GM21447 (cell line): ENCODE data around the gene THRSP.
"Not testable (repeated sequence)": the region's sequence is repeated elsewhere in the genome, so short reads cannot be mapped to it uniquely, and the experiment has no call there.

Source experiments
- ATAC-seq: cut with Tn5 transposase; IDR thresholded peaks from one replicate; pipeline ENCODE4 v1.9.1; 2021; ENCODE audit not compliant: unreplicated experiment

THRSP gene

GRCh38 chr11:78063440-78064181 is at the start of gene THRSP:
Gene THRSP (plus strand): TSS chr11:78063861. CDS start chr11:78063882, 21 bp downstream.
- no peak for ATAC-seq

- ATAC-seq = not testable (repeated sequence)
Measured at GRCh38 chr11:78014937-78015520, 48.6 kb upstream of the THRSP start.

- no peak for ATAC-seq
Measured at GRCh38 chr11:78015878-78016277, 47.8 kb upstream of the THRSP start.

- ATAC-seq = no peak
Measured at GRCh38 chr11:78019808-78020207, 43.9 kb upstream of the THRSP start.

GRCh38 chr11:78020246-78020645 is 43.4 kb upstream of the THRSP start:
- ATAC-seq = no peak

GRCh38 chr11:78021611-78022010 is 42.0 kb upstream of the THRSP start:
- no peak for ATAC-seq

GRCh38 chr11:78022397-78023396 is 41.0 kb upstream of the THRSP start, which contains the start of gene KCTD14:
Gene KCTD14 (minus strand): TSS chr11:78023276. CDS start chr11:78023249, 27 bp downstream.
- no peak for ATAC-seq

- no peak for ATAC-seq
Measured at GRCh38 chr11:78023426-78023825, 40.2 kb upstream of the THRSP start.

GRCh38 chr11:78025378-78025777 is 38.3 kb upstream of the THRSP start:
- no peak for ATAC-seq

- ATAC-seq = no peak
Measured at GRCh38 chr11:78027759-78028158, 35.9 kb upstream of the THRSP start.

- ATAC-seq = not testable (repeated sequence)
Measured at GRCh38 chr11:78028423-78028822, 35.2 kb upstream of the THRSP start.

GRCh38 chr11:78030429-78031325 is 33.0 kb upstream of the THRSP start:
- ATAC-seq = no peak

GRCh38 chr11:78031629-78032028 is 32.0 kb upstream of the THRSP start:
- peak; percentile 86 for ATAC-seq

GRCh38 chr11:78032090-78032489 is 31.6 kb upstream of the THRSP start:
- ATAC-seq = peak; percentile 7

GRCh38 chr11:78033040-78033439 is 30.6 kb upstream of the THRSP start:
- ATAC-seq = no peak

- no peak for ATAC-seq
Measured at GRCh38 chr11:78034623-78035022, 29.0 kb upstream of the THRSP start.

GRCh38 chr11:78036313-78036712 is 27.3 kb upstream of the THRSP start:
- ATAC-seq = no peak

GRCh38 chr11:78037056-78037455 is 26.6 kb upstream of the THRSP start:
- no peak for ATAC-seq

- no peak for ATAC-seq
Measured at GRCh38 chr11:78037825-78038620, 25.6 kb upstream of the THRSP start.
